H1 (cell line): ENCODE measurements around the gene KCNK15. TPM values are rescaled to one million over a fixed set of nuclear protein-coding genes. Genes with fewer than 3 reads are reported as not detected.

Experiments used
- CTCF ChIA-PET: fragments of 300-600 bp; sonication (Branson Sonifier 250); formaldehyde crosslinking; loops from one replicate; lab custom pipeline; 2021; ENCODE audit not compliant: partially characterized antibody; lab: Charles Lee
- POLR2A ChIA-PET: fragments of 300-600 bp; sonication (Branson Sonifier 250); formaldehyde crosslinking; loops from one replicate; lab custom pipeline; 2021; ENCODE audit warnings: inconsistent platforms; ENCODE audit not compliant: partially characterized antibody; lab: Charles Lee
- DNase-seq, 2 experiments: peaks; one replicate each; pipeline versions ENCODE4 v3.0.0 to v3.0.0-alpha.2; 2010 to 2022; ENCODE audit warnings: low spot score in 2 of 2, low read depth in 1 of 2, mixed read lengths in 1 of 2
- FAIRE-seq: peaks from 2 replicates; lab custom pipeline; 2011; peaks lifted over from hg19 to GRCh38; lab: Jason Lieb, UNC
- H2AFZ ChIP-seq: 2 replicates; pipeline ENCODE4 v1.8.1; 2012; ENCODE audit warnings: low read length, inconsistent platforms
- H2AK5ac ChIP-seq: 2 replicates; pipeline ENCODE4 v1.6.1; 2013; ENCODE audit warnings: low read depth, low read length
- H2BK120ac ChIP-seq: replicated peaks from 2 replicates; pipeline ENCODE3; 2013; ENCODE audit warnings: low read depth, low read length, inconsistent platforms
- H2BK12ac ChIP-seq: 2 replicates; pipeline ENCODE4 v1.6.1; 2013; ENCODE audit warnings: low read depth, low read length
- H2BK15ac ChIP-seq: 2 replicates; pipeline ENCODE4 v1.6.1; 2013; ENCODE audit warnings: low read length
- H2BK20ac ChIP-seq: 2 replicates; pipeline ENCODE4 v1.6.1; 2013; ENCODE audit warnings: low read length
- H2BK5ac ChIP-seq: 2 replicates; pipeline ENCODE4 v1.6.1; 2013; ENCODE audit warnings: low read depth, low read length
- H3K14ac ChIP-seq: 2 replicates; pipeline ENCODE4 v1.6.1; 2013; ENCODE audit warnings: inconsistent platforms; ENCODE audit not compliant: insufficient read length
- H3K18ac ChIP-seq: 2 replicates; pipeline ENCODE4 v1.6.1; 2013; ENCODE audit warnings: low read length; ENCODE audit errors: extremely low read depth
- H3K23ac ChIP-seq: 2 replicates; pipeline ENCODE4 v1.6.1; 2013; ENCODE audit warnings: inconsistent platforms; ENCODE audit not compliant: insufficient read length
- H3K23me2 ChIP-seq: 2 replicates; pipeline ENCODE4 v1.6.1; 2013; ENCODE audit warnings: low read depth, low read length
- H3K27ac ChIP-seq: 2 replicates; pipeline ENCODE4 v1.6.1; 2011; ENCODE audit warnings: low read depth, low read length, inconsistent platforms
- H3K27me3 ChIP-seq, 4 experiments: replicated peaks in 1 of 4; 1 replicate in 1 of 4; 2 replicates in 3 of 4; pipeline versions ENCODE4 v1.6.1 to v1.8.1; 2011 to 2013; ENCODE audit warnings: low read length in 3 of 4, mild to moderate bottlenecking in 3 of 4, inconsistent platforms in 2 of 4, mixed read lengths in 2 of 4, moderate library complexity in 1 of 4; ENCODE audit not compliant: control insufficient read depth in 3 of 4, insufficient read depth in 3 of 4; ENCODE audit errors: extremely low read depth in 1 of 4
- H3K36me3 ChIP-seq, 4 experiments: 2 replicates each; pipeline versions ENCODE4 v1.6.1 to v1.8.1; 2011 to 2013; ENCODE audit warnings: mild to moderate bottlenecking in 4 of 4, low read length in 3 of 4, moderate library complexity in 2 of 4, control low read depth in 1 of 4, inconsistent platforms in 1 of 4; ENCODE audit not compliant: insufficient read depth in 4 of 4, control insufficient read depth in 2 of 4
- H3K4ac ChIP-seq: replicated peaks from 2 replicates; pipeline ENCODE3; 2013; ENCODE audit warnings: low read length, low read depth, mixed read lengths, inconsistent platforms; ENCODE audit not compliant: insufficient read length
- H3K4me1 ChIP-seq, 4 experiments: replicated peaks in 1 of 4; 1 replicate in 1 of 4; 2 replicates in 3 of 4; pipeline versions ENCODE4 v1.6.1 to v1.8.1; 2011 to 2013; ENCODE audit warnings: low read length in 3 of 4, inconsistent platforms in 2 of 4, mixed read lengths in 1 of 4; ENCODE audit not compliant: insufficient read depth in 4 of 4, control insufficient read depth in 3 of 4
- H3K4me2 ChIP-seq, 2 experiments: 2 replicates each; pipeline versions ENCODE4 v1.6.1 to v1.8.1; 2011 to 2013; ENCODE audit warnings: low read depth in 2 of 2, low read length in 2 of 2, control low read depth in 1 of 2, inconsistent platforms in 1 of 2, mild to moderate bottlenecking in 1 of 2; ENCODE audit not compliant: insufficient read depth in 1 of 2
- H3K4me3 ChIP-seq, 4 experiments: fragments of 200-600, 300-600 bp in 1 of 4; sonication (generic), shearing (Covaris generic), sonication (Bioruptor Twin) in 1 of 4; 2 replicates each; pipeline versions ENCODE4 v1.5.1 to v1.8.1; 2011 to 2016; ENCODE audit warnings: low read length in 4 of 4, low read depth in 3 of 4, control low read depth in 2 of 4, inconsistent platforms in 2 of 4, mild to moderate bottlenecking in 2 of 4, mixed read lengths in 1 of 4, moderate library complexity in 1 of 4; ENCODE audit not compliant: insufficient read depth in 2 of 4; ENCODE audit errors: extremely low read depth in 1 of 4
- H3K56ac ChIP-seq: replicated peaks from 2 replicates; pipeline ENCODE3; 2013; ENCODE audit warnings: low read depth, mild to moderate bottlenecking, mixed read lengths, low read length, inconsistent platforms; ENCODE audit not compliant: insufficient read length
- H3K79me1 ChIP-seq: 2 replicates; pipeline ENCODE4 v1.6.1; 2013; ENCODE audit warnings: low read depth, low read length, control low read depth
- H3K79me2 ChIP-seq, 2 experiments: 2 replicates each; pipeline versions ENCODE4 v1.6.1 to v1.8.1; 2012 to 2013; ENCODE audit warnings: low read length in 2 of 2, mild to moderate bottlenecking in 2 of 2, inconsistent platforms in 1 of 2; ENCODE audit not compliant: insufficient read depth in 2 of 2, control insufficient read depth in 1 of 2
- H3K9ac ChIP-seq, 4 experiments: replicated peaks in 1 of 4; 1 replicate in 1 of 4; 2 replicates in 3 of 4; pipeline versions ENCODE4 v1.6.1 to v1.8.1; 2011 to 2013; ENCODE audit warnings: low read depth in 3 of 4, low read length in 3 of 4, control low read depth in 2 of 4, mild to moderate bottlenecking in 2 of 4, moderate library complexity in 2 of 4, inconsistent platforms in 1 of 4; ENCODE audit errors: extremely low read depth in 1 of 4
- H3K9me3 ChIP-seq, 2 experiments: 2 replicates each; pipeline versions ENCODE4 v1.6.1 to v1.8.1; 2012 to 2013; ENCODE audit warnings: mild to moderate bottlenecking in 2 of 2, moderate library complexity in 2 of 2, control low read depth in 1 of 2, inconsistent platforms in 1 of 2, low read depth in 1 of 2, low read length in 1 of 2, mixed read lengths in 1 of 2; ENCODE audit not compliant: insufficient read depth in 2 of 2
- H4K20me1 ChIP-seq, 2 experiments: replicated peaks in 1 of 2; 2 replicates each; pipeline versions ENCODE3 to v1.8.1; 2011 to 2013; ENCODE audit warnings: inconsistent platforms in 2 of 2, low read length in 2 of 2, mild to moderate bottlenecking in 1 of 2; ENCODE audit not compliant: insufficient read depth in 2 of 2, control insufficient read depth in 1 of 2
- H4K5ac ChIP-seq: 2 replicates; pipeline ENCODE4 v1.6.1; 2013; ENCODE audit warnings: low read length, low read depth, mixed read lengths, inconsistent platforms; ENCODE audit not compliant: insufficient read length
- H4K8ac ChIP-seq: 2 replicates; pipeline ENCODE4 v1.8.0; 2013; ENCODE audit warnings: mild to moderate bottlenecking, moderate library complexity, low read length, inconsistent platforms; ENCODE audit not compliant: insufficient read depth; ENCODE audit errors: extremely low read depth
- H4K91ac ChIP-seq: replicated peaks from 2 replicates; pipeline ENCODE3; 2013; ENCODE audit warnings: low read length, mixed read lengths, inconsistent platforms; ENCODE audit not compliant: insufficient read length
- WGBS, 2 experiments: shearing (Covaris generic) in 1 of 2; methylation state at CpG; one replicate each; pipeline versions ENCODE4 v1.1.6 to v1.1.7; 2013 to 2015; ENCODE audit warnings: low lambda C conversion rate in 2 of 2, mixed read lengths in 2 of 2, inconsistent platforms in 1 of 2, low coverage in 1 of 2, missing lambda C conversion rate in 1 of 2; ENCODE audit not compliant: insufficient replicate concordance in 2 of 2, insufficient coverage in 1 of 2, insufficient read length in 1 of 2; ENCODE audit errors: extremely low coverage in 1 of 2, missing lambda C conversion rate in 1 of 2; 5-methylcytosine and 5-hydroxymethylcytosine counted together
- polyA plus RNA-seq, 7 experiments: library from polyadenylated mRNA; depleted of rRNA in 3 of 7; stranded (reverse) in 5 of 7; unstranded in 2 of 7; fragments of >200 nt in 5 of 7; fragments of 200-250 nt in 2 of 7; gene quantifications; 1 replicate in 5 of 7; 2 replicates in 1 of 7; 4 replicates in 1 of 7; pipeline versions ENCODE4 v1.2.1 to v1.2.3, GENCODE V29; 2011 to 2013; ENCODE audit warnings: missing spikeins in 2 of 7, mixed read lengths in 2 of 7
- total RNA-seq: library from RNA; stranded (reverse); fragmentation: NEBNext Ultra II Directional; extraction: Animal tissue kit (Norgen Biotek cat#: 25700); gene quantifications from 2 replicates; pipeline ENCODE4 v1.2.1, GENCODE V29; 2021

KCNK15 gene
- total and polyA plus RNA-seq, 2 of the 8 experiments (the other 6 are each of a cell fraction or from before 2014, with no cell fraction given), result 0.24 to 0.33 TPM

GRCh38 chr20:44731657-44732056, 14.0 kb upstream of the KCNK15 start:
- H4K5ac ChIP-seq, result no peak overlapping the region
- H3K4me1 ChIP-seq, result peaks cover 7 to 19% (median 14%) of the 10 kb centered on the region in 4 experiments
- H3K9me3 ChIP-seq, result no peaks in the 10 kb centered on the region; a peak in 1 of 4 replicates
- no peaks in the 10 kb centered on the region for H4K20me1 ChIP-seq
- FAIRE-seq (no peak), DNase-seq (no peak)
- no peak overlapping the region for H4K8ac ChIP-seq
- no peak overlapping the region for H2BK5ac ChIP-seq
- H2BK15ac ChIP-seq, result no peak overlapping the region
- H2BK12ac ChIP-seq, result no peak overlapping the region
- H3K27me3 ChIP-seq, result no peaks in the 10 kb centered on the region
- no peak overlapping the region for H3K4me2 ChIP-seq
- H3K4ac ChIP-seq, result no peak overlapping the region
- no peaks in the 10 kb centered on the region for H3K79me2 ChIP-seq
- no peak overlapping the region for H2AFZ ChIP-seq
- no peak overlapping the region for H3K56ac ChIP-seq
- ChIA-PET POLR2A (interaction anchor here (1.0 to 3.6 kb wide), 2 partner anchors 10 to 48 kb away, joined by 3 to 12 read pairs; no protein-coding TSS in a partner anchor), CTCF (interaction anchor here (0.6 to 20.4 kb wide), 17 partner anchors 9 to 350 kb away, joined by 3 to 180 read pairs (median 5); partner anchors contain the start of gene CCN5)
- H3K4me3 ChIP-seq, result no peak overlapping the region
- H2BK20ac ChIP-seq, result no peak overlapping the region
- H4K91ac ChIP-seq, result no peak overlapping the region
- no peaks in the 10 kb centered on the region for H3K23me2 ChIP-seq
- no peak overlapping the region for H3K14ac ChIP-seq
- no peak overlapping the region for H2AK5ac ChIP-seq
- no peaks in the 10 kb centered on the region for H3K36me3 ChIP-seq
- no peak overlapping the region for H3K9ac ChIP-seq
- no peak overlapping the region for H3K18ac ChIP-seq
- H3K79me1 ChIP-seq, result no peaks in the 10 kb centered on the region
- H2BK120ac ChIP-seq, result no peak overlapping the region
- H3K27ac ChIP-seq, result no peak overlapping the region
- H3K23ac ChIP-seq, result no peak overlapping the region
- 85% methylated on average over 8 of the region's 8 CpGs; no CpG with 5 or more reads in 1 of the 2 experiments for WGBS, 2 experiments
